IMR-90 (cell line): ENCODE data around the gene OARD1.

Experiments
- MXI1 ChIP-seq: IDR thresholded peaks from 2 replicates; pipeline ENCODE4 v1.6.1; 2012; ENCODE audit warnings: low read depth, mild to moderate bottlenecking, low read length, moderate library complexity, borderline replicate concordance
- POLR2A ChIP-seq: IDR thresholded peaks from 2 replicates; pipeline ENCODE4 v1.6.1; 2012; ENCODE audit warnings: mild to moderate bottlenecking, low read depth, low read length
- TF ChIP-seq, protein P1 (sequence below): conservative IDR thresholded peaks from 2 replicates; pipeline ENCODE4 v1.5.1; 2012; ENCODE audit warnings: mild to moderate bottlenecking, low read depth, low read length, improper control_type of control experiment

DNA sequence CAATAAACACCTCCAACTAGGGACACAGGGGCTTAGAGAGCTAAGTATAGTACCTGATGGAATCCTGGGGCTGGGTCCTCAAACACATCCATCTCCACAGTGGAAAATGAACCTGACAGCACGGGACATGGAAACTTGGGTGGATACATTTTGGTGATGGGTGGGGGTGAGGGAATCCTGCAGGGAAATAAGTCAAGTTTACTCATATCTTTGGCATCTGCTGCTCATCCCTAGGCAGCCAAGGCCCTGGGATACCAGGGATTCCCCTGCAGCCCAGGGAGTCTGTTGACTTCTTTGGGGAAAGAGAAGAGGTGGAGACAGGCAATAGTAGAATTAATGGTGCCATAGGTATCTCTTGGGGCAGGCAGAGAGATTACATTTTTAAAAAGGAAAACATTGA lies 12.6 kb downstream of the OARD1 start:
- TF ChIP-seq MXI1 (no peak), POLR2A (no peak)
- TF ChIP-seq, protein P1, sequence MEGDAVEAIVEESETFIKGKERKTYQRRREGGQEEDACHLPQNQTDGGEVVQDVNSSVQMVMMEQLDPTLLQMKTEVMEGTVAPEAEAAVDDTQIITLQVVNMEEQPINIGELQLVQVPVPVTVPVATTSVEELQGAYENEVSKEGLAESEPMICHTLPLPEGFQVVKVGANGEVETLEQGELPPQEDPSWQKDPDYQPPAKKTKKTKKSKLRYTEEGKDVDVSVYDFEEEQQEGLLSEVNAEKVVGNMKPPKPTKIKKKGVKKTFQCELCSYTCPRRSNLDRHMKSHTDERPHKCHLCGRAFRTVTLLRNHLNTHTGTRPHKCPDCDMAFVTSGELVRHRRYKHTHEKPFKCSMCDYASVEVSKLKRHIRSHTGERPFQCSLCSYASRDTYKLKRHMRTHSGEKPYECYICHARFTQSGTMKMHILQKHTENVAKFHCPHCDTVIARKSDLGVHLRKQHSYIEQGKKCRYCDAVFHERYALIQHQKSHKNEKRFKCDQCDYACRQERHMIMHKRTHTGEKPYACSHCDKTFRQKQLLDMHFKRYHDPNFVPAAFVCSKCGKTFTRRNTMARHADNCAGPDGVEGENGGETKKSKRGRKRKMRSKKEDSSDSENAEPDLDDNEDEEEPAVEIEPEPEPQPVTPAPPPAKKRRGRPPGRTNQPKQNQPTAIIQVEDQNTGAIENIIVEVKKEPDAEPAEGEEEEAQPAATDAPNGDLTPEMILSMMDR: no peak
